DMS 273 (cell line): ENCODE data around the gene SLC35F1.
A peak's percentile ranks its signal among the peaks of the same experiment; 100 is the strongest.
"Not testable (repeated sequence)": the region's sequence is repeated elsewhere in the genome, so short reads cannot be mapped to it uniquely, and the experiment has no call there.

Experiments
- DNase-seq: peaks from one replicate; lab custom pipeline; 2025; ENCODE audit not compliant: unreplicated experiment; lab: John Stamatoyannopoulos, UW

Gene SLC35F1

DNA sequence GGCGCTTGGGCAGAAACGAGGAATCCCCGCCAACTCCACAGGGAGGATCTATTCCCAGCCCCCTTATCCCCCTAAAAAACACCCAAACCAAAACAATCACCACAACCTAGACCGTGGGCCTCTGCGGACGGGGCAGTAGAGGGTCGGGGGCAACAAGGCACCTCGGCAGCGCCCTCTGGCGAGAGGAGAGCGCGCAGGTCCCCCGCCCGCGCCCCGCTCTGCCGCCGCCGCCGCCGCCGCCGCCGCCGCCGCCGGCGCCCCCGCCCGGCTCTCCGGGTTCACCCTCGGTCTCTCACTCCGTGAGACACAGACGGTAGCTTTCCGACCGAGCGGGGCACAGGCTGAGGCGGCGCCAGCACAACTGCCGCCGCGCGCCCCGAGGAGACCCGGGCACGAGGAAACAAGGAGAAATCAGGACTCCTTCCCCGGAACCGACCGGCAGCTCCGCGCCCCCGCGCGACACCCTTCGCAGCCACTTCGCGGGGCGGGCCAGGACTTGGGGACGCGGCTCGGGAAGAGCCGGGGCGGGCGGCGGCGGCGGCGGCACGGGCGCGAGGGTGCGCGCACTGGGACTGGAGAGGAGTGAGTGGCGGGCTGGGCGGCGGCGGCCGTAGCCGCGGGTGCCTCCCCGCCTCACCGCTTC, at the start of gene SLC35F1:
Gene SLC35F1 (plus strand): TSS at position 307 of the 643 bp plus-strand sequence.
- peak; percentile 78 for DNase-seq

DNA sequence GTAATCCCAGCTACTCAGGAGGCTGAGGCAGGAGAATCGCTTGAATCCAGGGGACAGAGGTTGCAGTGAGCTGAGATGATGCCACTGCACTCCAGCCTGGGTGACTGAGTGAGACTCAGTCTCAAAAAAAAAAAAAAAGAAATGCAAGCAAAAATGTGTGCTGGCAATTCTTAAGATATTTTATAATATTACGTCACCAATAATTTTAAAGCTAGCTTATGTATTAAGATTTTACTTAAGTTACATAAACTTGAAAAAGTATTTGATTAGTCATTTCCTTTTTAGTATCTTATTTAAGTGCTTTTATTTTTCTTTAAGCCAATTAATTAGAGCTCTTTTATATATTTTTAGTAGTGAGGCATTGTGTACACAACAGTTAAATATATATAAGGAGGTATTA, 48.5 kb upstream of the SLC35F1 start:
- not testable (repeated sequence) for DNase-seq

DNA sequence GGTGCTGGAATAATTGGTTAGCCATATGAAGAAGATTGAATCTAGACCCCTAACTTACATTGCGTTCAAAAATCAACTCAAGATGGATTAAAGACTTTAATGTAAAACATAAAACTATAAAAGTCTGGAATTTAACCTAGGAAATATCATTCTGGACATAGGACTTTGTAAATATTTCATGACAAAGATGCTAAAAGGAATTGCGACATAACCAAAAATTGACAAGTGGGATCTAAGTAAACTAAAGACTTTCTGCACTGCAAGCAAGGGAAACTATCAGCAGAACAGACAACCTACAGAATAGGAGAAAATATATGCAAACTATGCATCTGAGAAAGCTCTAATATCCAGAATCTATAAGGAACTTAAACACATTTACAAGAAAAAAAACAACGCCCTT, 45.5 kb upstream of the SLC35F1 start:
- no peak for DNase-seq

DNA sequence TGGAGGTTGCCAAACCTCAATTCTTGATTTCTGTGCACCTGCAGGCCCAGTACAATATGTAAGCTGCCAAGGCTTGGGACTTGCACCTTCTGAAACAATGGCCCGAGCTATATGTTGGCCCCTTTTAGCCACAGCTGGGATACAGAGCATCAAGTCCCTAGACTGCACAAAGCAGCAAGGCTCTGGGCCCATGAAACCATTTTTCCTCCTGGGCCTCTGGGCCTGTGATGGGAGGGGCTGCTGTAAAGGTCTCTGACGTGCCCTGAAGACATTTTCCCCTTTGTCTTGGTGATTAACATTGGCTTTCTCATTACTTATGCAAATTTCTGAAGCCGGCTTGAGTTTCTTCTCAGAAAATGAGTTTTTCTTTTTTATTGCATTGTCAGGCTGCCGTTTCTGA, 40.5 kb upstream of the SLC35F1 start:
- no peak for DNase-seq

DNA sequence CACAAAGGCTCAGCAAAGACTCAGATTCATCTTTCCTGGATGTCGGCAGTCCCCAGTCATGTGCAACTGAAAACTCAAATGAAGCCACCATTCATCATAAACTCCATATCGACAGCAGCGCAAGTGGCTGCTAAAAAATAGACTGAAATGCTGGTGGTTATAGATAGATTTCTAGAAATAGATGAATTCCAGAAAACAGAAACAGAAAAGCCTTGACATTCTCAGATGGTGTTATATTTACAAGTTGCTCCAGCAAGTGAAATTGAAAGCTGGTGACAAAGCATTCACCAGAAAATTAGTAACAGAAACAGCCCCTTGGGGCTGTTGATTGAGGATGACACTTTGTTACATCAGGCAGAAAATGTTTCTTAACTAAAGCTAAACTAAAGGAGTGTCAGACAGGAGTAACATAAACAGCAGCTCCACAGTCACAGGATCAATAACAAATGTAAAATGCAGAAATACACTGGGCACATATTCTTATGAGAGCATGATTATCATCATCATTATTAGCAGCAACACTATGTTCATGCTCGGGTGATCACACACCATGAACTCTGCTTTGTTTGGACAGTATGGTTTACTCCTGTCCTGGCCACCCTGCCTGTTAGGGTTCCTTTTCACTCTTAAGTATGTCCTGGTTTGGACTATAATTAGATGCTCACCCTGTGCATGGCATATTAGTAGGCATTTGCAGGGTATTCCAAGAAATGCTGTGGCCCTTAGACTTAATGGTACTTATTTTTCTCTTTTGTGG, 36.4 kb upstream of the SLC35F1 start:
- DNase-seq, result no peak

DNA sequence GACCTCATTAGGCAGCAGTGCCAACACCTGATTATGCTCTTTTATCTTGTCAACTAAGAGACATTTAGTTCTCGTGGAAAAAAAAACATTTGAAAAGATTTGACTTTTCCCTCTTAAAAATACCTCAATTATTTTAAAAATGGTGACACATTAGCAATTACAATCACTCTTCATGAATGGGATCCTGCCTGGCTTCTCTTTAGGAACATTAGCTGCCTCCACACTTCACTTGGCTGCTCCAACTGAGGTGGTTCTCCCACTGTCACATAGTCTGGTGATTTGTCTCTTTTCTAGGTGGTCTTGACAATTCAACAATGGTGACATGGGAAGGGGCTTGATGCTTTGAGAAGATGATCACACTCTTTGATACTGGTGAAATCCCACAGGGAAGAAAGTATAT, 26.2 kb upstream of the SLC35F1 start:
- no peak for DNase-seq

DNA sequence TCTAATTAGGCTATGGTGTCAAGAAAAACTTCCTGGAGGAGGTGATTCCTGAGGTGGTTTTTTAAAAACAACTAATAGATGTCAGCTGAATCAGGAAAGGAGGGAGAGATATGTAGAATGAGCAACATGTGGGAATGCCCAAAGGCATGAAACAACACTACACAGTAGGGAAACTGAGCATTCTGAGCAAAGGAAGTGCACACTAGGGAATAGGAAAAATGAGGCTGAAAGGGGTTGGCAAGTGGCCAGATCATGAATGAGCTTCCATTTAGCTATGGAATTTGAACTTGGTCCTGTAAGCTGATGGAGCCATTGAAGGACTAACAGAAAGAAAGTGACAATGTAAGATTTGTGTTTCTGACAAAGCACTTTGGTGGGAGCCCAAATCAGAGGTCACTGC, 16.9 kb upstream of the SLC35F1 start:
- no peak for DNase-seq

DNA sequence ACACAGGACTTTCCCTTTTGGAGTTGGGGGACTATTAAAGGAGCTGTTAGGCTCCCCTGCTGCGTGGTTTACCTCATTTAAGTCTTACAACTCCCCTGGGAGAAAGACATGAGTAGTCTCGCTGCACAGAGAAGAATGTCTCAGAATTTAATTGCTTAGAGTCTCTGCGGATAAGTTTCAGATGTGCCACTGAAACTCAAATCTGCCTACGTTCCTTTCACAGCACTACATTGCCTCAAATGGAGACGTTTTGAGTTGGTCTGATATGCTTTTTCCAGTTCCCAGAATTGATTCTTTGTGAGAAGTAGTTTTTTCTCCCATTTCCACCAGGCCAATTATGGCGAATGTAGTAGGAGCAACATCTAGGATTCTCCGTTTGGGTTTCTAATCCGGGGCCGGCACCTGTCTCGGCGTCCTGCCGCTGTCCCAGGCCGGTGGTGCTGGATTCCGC, 532 bp upstream of the SLC35F1 start:
- DNase-seq, result peak; percentile 46

DNA sequence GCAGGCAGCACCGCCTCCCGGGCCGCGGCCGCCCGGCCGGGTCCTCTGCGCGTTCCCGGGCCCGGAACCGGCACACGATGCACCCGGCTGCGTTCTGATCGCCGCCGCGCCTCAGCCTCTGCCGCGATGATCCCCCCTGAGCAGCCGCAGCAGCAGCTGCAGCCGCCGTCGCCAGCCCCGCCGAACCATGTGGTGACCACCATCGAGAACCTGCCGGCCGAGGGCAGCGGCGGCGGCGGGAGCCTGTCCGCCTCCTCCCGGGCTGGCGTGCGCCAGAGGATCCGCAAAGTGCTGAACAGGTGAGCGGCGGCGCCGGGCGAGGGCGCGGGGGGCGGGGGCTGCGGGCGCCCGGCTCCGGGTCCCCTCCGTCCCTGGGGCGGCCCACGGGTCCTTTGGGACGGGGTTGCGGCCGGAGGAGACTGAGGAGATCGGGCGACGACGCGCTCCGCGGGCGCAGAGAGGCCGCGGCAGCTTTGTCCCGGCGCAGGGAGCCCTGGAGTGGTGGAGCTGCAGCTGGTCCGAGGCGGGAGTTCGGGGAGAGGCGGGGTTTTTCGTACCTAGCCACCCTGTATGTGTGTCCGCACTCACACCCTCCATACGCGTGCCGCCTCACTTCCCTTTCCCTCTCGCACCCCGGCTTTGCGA, 659 bp downstream of the SLC35F1 start:
- DNase-seq, result peak; percentile 67

DNA sequence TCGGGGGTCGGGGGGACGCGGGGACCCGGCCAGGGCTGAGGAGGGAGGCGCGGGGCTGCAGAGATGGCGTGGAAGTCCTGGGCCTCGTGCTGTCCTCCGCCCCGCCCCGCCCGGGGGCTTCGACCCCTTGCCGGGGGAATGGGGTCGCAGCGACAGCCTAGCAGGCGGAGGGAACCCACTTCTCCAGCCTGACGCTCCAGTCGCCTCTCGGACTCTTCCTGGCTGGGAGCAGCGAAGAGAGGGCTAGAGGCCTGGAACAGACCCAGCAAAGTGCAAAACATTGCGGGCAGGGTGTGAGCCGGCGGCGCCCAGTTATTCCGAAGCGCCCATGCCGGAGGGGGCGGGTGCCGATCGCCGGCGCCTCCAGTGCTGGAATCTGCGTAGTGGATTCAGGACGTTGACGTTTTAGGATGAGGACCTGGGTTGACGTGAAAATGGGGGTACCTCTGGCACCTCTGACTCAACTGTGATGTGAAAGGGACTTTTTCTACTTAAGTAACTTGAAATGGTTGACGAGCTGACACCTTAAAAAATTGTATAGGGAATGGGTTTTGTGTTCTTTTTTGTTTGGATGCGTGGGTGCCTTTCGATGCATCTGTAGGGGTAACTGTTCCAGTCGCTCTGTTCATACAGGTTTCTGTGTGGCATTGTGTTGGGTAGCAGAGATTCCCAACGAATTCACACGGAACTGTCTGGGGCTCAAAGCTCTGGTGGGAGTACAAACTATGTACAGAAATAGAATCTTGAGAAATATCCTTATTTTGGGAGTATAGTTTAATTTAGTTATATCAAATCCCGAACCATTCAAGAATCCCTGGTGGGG, 1.4 kb downstream of the SLC35F1 start:
- peak; percentile 50 for DNase-seq

DNA sequence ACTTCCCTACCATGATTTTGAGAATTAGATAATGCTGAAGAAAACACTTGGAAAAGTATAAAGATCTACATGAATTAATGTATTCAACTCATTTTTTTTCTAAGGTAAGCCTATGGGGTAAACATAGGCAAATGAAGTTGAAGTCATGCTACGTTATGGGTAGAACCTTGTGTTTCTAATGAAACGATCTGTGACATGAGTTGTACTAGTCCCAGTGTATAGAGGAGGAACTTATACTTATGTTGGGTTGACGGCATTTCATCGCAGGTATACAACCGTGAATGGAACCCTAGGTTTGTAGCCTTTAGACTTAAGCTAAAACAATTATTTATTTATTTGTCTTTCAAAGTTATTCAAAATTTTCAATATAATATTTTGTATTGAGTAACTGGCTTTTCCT, 2.6 kb downstream of the SLC35F1 start:
- DNase-seq, result no peak

DNA sequence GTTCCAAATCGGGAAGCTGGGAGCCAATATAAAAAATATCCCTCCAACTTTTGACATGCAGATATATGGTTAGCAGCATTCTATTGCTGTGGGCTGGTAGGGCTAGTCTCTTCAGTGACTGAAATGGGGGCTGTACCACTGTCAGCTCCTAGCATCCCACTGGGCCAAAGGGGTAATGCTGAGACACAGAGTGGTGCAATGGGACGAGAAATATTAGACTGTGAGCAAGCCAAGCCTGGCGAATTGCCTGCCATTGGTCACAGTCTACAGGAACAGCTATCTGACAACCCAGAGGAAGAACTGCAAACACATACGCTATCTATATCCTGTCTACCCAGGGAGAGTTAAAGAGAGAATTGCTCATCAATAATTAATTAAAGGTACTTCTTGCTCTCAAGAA, 3.5 kb downstream of the SLC35F1 start:
- no peak for DNase-seq

DNA sequence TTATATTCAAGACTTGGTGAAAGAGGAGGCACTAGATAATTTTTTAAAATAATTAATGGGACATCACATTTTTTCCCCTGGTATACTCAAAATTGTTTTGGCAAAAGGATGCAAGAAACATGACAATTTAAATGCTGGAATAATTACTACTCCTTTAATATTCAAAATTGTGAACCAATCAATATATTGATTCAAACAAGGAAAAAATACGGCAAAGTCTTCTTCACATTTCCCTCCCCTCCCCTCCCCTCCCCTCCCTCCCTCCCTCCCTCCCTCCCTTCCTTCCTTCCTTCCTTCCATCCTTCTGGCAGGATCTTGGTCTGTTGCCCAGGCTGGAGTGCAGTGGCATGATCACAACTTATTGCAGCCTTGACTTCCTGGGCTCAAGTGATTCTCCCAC, 4.1 kb downstream of the SLC35F1 start:
- no peak for DNase-seq

DNA sequence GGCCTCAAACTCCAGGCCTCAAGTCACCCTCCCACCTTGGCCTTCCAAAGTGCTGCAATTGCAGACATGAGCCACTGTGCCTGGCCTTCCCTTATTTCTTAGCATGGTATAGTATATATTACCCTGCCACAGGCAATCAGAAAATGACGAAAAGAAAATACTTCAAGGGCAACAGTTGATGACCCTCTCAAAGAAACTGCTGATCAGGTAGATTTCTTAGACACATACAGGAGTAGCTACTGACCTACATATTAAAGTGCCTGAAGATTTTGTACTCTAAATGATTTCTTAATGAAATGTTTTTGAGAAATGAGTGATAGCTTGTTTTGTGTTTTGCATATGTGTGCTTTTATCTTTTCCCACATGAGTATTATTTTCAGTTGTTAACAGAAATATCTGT, 4.6 kb downstream of the SLC35F1 start:
- DNase-seq, result no peak

DNA sequence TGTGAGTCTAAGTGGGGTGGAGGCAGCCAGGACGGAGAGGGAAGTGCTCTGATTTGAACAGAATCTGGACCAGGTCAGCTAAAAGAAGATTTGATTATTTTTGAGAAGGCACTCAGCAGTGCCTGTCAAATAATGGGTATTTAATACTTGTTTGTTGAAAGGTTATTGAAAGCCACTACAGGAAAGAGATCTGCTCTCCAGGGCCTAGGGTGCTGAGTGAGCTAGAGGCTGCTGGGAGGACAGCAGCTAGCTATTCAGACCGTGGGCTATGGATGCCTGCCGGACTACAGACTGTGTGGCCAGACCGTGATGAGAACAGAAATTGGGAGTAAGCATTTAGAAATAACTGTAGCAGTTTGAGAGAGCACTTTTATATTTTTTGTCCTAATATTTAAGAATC, 8.8 kb downstream of the SLC35F1 start:
- no peak for DNase-seq

DNA sequence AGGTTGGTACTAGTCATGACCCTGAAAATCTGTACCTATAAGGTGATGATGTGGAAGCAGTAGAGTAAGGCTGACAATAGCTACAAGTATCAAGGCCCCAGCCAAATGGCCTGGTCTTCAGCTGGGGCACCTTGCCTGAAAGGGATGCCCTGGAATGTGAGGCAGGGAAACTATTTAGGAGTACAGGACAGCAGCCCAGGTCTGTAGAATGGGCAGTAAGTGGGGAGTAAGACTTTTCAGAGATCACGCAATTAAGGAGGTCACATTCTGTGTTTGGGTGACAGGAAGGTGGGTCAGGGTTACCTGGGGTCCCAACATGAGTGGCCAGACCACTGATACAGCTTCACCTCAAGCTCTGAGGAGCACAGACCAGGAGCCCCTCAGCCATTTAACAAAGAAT, 9.4 kb downstream of the SLC35F1 start:
- no peak for DNase-seq

DNA sequence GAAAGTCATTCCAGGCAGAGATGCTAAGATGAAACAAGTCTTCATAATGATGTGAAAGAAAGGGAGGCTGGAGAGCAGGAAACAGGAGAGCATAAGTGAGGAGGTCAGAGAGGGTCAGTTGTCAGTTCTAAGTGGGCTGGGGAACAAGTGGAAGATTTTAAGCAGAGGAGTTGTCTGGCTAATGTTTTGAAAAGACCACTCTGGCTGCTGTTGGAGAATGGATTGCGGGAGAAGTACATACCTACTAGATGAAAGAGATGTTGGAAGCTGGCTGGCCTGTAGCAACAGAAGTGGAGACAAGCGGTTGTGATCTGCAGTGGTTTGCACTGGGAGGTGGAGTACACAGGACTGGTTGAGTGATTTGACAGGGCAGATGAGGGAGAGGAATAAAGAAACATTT, 10.1 kb downstream of the SLC35F1 start:
- DNase-seq, result no peak

DNA sequence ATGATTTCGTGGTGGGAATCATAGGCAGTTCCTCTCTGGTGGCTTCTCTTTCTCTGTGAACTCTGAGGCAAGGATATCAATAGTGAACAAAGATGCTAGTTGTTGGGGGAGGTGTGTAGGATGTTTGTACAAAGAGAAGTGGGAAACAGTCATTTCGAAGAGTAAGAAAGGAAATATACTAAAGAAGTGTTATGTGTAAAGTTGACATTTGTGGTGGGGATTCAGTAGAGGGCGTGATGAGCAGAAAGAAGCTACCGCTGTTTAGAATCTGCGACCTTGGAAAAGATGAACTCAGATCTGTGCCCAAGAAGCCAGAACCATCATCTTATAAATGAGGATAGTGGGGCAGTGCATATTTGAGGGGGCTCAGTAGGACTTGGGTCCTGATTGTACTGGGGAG, 11.4 kb downstream of the SLC35F1 start:
- DNase-seq, result no peak

DNA sequence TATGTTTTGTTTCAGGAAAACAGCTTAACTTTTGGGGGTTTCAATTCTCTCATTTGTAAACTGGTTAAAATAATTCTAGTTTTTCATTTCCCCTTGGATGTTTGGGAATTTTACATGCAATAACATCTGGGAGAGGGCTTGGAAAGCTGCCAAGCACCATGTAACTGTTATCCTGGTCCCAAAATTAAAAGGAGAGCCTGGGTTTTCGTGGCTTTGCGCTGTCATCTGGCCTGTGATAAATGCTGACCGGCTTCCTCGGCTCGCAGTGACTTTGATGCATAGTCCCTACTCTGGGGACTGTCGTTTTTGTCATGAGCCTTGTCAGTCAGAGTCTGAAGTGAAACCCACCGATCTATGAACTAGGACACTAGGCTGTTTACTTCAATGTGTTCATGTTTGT, 12.2 kb downstream of the SLC35F1 start:
- DNase-seq, result peak; percentile 15

DNA sequence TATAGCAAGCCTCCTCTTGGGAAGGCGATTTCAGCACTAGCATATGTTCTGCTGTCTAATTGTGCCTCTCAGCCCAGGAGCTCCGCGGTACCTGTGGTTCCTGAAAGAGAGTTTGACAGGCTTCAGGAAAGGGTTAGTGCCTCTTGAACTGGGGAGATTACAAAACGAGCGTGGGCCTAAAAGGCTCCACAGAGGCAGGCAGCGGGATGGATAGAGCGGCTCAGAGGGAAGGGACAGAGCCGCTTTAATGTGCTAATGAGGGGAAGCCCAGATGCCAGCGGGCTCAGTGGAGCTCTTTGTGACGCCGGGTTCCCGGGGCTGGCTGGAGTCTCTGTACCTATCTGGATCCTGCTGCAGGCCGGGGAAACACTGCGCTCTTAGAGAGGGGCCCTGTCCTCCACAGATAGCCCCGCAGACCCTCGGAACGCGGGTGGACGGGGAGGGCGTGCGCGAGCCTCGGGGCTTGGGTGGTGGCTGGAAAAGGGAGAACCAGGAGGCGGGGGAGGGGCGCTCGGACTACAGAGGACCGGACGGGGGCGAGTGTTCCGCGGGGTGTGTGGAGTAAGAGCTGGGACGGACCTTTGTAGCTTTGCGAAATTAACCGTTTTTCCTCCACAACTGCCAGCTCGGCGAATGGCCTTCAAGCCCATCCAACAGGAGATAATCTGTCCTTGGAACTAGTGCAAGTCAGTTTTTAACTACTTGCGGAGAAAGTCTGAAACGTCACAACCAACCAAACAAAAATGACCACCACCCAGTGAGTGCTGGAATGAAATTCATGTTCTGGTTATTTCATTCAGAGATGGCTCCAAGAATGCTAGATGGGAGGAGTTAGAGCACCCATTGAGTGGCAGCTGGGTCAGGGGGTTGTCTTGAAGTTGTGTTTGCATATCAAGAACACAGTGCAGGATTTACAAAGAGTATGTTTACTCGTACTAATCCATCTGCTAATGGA, 13.0 kb downstream of the SLC35F1 start:
- peak; percentile 21 for DNase-seq
